ENCODE measurements around the gene MCCC2.

DNA sequence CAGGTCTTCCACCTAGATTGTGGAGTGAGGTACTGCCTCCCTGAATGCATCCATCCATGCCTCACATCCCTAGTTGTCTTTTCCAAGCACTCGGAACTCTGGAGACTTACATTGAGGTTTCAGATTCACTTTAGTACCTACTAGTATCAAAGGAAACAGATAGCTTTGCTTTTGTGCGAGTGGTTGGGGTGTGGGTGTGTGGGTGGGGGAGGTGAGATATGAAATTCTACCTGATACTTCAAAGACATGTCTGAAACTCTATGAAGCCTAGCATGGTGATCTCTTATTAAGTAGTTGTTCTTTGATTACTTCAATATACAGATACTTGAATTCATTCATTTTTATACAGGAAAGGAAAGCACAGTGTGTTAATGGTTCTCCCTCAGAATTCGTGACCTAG is 64.4 kb downstream of the MCCC2 start:
- TF ChIP-seq, protein P1, sequence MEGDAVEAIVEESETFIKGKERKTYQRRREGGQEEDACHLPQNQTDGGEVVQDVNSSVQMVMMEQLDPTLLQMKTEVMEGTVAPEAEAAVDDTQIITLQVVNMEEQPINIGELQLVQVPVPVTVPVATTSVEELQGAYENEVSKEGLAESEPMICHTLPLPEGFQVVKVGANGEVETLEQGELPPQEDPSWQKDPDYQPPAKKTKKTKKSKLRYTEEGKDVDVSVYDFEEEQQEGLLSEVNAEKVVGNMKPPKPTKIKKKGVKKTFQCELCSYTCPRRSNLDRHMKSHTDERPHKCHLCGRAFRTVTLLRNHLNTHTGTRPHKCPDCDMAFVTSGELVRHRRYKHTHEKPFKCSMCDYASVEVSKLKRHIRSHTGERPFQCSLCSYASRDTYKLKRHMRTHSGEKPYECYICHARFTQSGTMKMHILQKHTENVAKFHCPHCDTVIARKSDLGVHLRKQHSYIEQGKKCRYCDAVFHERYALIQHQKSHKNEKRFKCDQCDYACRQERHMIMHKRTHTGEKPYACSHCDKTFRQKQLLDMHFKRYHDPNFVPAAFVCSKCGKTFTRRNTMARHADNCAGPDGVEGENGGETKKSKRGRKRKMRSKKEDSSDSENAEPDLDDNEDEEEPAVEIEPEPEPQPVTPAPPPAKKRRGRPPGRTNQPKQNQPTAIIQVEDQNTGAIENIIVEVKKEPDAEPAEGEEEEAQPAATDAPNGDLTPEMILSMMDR (IDR thresholded peaks at IDR 0.05), result no peak
- TF ChIP-seq POLR2A (IDR thresholded peaks at IDR 0.05), result no peak
